Stimulated activated CD8-positive, alpha-beta memory T cell treated with anti-CD3 and anti-CD28 coated beads, Interleukin-2, amount 100 ng/mL, for 48 hours (primary cell): Measurements from ENCODE around the gene IGSF9B.

ENCODE experiments used
- DNase-seq, 2 donors: peaks; one replicate each; pipeline ENCODE4 v3.0.0-alpha.2; 2020; ENCODE audit warnings: low read depth in 2 of 2

IGSF9B gene

GRCh38 chr11:133901316-133901715, 55.5 kb downstream of the IGSF9B start:
- no peak for DNase-seq

DNA sequence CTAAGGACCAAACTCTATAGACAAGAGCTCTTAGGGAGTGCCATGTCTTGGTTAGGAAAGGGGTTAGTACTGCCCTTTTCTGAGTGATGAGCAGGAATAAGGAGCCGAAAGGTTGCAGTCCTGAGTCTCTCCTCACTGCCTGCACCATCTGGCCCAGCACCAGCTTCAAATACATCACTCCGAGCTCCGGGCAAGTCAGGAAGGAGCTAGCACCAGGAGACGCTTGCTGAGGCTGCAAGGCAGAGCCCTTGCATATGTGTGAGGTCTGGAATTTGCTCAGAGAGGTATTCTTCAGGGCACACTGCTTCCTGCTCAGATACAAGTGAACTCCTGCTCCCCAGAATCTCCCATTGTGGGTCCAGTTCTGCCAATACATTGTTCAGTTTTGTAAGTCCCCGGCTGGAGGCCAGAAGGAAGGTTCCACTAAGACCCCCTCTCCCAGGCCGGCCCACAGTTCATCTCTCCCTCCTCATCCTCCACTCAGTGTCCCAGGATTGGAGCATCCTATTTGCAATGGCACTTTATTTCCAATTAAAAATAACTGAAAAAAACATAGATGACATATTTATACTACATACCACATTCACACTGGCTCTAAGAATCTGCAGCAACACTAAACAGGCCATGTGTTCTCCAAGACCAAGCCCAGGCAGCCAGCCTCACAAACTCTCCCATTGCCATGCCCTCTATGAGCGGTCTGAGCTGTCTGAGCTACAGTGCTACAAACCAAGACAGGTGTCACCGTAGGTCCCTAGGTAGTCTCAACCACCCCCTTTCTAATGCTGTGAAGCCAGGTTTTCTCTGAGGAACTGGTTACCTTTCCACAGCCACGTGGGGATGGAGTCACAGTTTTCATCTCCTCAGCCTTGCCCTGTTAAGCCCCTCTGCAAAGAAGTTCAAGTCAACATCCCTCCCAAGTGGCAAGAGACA, 56.3 kb downstream of the IGSF9B start:
- no peak for DNase-seq

DNA sequence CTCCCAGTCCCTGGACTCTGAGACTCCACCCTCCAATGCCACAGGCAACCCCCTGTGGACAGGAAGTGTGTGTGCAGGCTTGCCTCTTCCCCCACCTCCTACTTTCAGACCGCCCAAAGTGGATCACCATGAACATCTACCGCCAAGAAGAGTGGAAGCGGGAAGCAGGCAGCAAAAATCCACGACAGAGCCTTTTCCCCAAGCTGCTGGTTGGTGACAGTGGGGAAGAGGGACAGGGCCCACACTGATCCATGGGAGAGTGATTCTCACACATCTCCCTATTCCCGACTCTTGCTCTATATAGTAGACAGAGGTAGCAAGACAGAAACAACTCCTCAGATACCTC, 58.0 kb downstream of the IGSF9B start:
- no peak for DNase-seq

DNA sequence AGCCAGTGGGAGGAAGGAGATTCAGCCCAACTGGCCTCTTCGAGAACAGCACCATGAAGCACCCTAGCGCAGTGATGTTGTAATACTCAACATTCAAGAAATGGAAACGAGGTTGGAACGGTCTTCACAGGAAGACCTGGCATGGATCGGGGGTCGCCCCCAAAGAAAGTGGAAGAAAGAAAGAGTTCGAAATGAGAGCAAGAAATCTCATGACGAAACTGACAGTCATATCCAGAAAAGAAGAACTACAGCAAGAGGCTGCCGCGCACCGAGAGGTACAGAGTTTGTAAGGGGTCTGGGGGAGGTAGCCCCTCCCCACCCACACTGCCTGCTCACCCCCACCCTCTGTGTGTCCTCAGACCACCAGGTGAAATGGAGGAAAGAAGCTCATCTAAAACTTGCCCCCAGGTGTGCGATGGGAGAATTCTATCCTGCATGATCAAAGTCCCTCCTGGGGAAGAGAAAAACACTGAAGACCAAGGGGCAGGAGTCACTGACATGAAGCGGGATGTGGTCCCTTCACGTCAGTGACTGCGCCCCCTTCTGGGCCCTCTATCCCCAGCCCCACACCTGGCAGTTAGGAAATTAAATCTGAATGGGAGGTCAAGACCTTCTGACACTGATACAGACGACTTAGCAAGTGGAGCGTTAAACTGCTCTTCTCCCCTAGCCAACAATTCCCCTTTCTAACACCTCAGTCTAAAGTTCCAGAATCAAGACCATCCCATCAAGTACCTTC, 58.6 kb downstream of the IGSF9B start:
- no peak for DNase-seq

GRCh38 chr11:133897331-133897650, 59.5 kb downstream of the IGSF9B start:
- no peak for DNase-seq

- no peak for DNase-seq
Observed at GRCh38 chr11:133896642-133897330, 60.0 kb downstream of the IGSF9B start.

DNA sequence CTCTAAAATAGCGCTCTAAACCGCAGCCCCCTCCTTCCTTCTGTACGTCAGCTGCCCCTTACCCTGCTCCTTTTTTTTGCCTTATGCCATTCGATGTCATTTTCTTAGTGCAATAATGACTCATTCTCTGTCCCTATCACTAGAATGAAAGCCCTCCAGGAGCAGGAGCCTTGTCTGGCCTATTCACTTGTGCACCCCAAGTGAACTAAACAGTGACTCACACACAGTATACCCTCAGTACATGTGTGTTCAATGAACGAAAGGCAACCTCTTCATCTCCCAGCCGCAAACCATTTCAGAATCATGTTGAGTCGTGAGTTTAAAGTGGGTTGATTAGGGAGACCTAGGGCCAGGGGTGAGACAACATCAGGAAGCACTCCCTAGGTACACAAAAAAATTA, 60.7 kb downstream of the IGSF9B start:
- DNase-seq, result no peak

- no peak for DNase-seq
Observed at GRCh38 chr11:133895551-133895950, 61.2 kb downstream of the IGSF9B start.

DNA sequence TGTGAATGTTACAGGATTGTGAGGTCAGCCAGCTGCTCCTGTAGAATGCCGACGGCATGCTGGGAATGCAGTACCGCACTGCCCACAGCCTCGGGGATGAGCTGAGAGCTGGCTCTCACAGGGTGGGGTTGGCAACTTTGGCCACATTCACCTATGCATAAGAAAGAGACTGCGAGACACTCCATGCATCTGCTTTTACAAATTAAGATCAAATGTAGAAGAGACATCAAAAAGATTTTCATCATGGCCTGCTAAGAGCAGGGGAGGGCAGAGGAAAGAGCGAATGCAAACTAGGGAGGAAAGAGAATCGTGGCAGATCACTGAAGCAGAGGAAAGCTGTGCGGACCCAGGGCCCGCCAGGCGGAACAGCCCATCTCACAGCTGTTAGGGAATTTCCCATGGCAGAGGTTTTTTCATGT, 61.7 kb downstream of the IGSF9B start:
- no peak for DNase-seq

DNA sequence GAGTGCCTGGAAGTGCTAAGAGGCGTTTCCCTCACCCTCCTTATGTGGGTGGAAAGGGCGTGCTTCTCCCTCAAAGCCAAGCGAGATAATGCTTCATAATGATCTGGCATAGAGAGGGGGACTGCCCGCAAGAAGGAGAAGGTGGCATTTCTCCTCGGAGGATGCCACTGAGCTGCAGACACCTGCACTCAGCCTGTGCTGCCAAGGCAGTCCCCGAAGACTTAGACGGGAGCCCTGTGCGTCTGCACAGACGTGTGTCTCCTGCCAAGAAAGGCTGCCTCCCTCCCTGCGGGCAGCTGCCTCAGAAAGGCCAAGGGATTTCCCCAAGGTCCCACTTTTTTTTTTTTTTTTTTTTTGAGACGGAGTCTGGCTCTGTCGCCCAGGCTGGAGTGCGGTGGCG, 63.4 kb downstream of the IGSF9B start:
- no peak for DNase-seq

DNA sequence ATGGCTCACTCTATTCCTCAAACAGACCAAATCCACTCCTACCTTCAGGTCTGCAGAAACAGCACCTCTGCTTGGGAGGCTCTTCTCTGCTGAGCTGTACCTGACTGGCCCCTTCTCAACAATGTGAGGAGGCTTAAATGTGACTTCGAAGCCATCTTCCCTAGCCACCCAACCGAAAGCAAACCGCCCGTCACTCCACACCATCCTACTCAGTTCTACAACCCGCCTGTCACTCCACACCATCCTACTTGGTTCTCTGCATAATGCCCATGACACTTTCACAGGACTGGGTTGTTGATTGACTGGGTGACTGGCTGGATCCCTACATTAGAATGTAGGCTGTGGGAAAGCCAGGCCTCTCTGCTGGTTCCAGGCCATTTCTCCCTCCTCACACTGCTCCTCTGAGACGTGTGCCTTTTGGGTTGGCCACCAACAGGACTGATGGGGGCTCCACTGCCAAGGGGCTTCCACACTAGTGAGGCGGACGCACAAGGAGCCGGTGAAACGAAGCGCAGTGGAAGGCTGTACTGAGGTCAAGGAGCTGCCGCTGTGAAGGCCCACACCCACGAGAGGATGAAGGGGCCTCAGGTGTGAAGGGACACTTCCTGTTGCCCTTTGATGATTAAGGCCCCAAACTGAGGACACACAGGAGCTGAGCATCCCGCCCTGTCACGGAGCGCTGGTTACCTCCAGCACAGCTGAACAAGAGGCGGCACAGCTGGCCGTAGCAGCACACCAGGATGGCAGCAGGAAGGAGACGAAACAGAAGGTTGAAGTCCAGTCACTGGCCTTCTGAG, 64.0 kb downstream of the IGSF9B start:
- no peak for DNase-seq

- no peak for DNase-seq
Observed at GRCh38 chr11:133892126-133892525, 64.6 kb downstream of the IGSF9B start.

GRCh38 chr11:133889893-133890292, 66.9 kb downstream of the IGSF9B start:
- DNase-seq, result no peak

DNA sequence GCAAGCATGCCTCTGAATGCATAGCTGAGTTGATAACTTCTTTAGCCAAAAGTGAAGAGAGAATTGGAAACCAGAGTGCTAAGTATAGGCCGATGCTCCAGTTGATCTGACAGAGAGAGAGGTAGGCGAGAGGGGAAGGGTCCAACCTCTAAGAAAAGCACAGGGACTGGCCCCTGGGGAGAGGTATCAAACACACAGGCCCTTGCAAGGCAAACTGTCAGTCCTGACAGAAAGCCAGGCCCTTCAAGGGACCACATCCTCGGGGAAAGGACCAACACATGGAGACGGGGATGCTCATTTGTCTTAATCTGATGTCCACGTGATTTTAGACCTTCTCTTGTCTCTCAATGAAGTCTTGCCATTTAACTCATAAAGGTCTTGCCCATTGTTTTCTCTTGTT, 67.6 kb downstream of the IGSF9B start:
- DNase-seq, result no peak

GRCh38 chr11:133887692-133888332, 69.0 kb downstream of the IGSF9B start:
- DNase-seq, result no peak

DNA sequence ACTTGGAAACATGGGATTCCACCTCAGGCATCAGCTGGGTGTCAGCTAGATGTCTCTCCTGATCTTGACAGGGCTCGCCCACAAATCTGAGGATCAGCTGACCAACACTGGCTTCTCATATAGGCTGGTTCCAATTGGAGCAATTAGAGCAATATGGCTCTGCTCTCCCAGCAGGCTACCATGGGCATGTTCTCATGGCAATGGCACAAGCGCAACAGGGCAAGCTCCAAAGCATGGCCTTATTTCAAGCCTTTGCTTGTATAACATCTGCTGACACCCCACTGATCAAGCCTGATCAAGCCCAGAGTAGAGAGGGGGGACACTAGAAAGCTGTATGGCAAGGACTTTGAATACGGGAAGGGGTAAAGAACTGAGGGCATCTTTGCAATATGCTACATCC, 70.7 kb downstream of the IGSF9B start:
- DNase-seq, result no peak

DNA sequence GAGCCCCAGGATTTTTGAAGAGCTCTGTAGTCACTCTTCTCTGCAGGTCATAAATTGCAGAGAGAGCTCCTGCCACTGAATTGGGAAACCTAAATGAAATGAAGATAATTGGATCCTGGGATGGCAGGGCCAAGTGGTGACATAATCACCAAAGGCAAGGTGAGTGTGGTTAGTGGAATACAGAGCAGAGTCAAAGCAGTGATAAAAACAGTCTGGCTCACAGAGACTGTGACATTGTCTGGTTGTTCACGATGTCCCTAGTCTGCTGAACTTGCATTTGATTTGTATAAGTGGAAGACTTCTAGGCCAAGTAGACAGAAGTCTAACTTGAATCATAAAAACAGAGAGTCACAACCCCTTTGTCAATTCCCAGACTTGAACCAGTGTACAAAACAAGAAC, 84.6 kb downstream of the IGSF9B start:
- DNase-seq, result no peak

- no peak for DNase-seq
Observed at GRCh38 chr11:133867456-133867855, 89.3 kb downstream of the IGSF9B start.

DNA sequence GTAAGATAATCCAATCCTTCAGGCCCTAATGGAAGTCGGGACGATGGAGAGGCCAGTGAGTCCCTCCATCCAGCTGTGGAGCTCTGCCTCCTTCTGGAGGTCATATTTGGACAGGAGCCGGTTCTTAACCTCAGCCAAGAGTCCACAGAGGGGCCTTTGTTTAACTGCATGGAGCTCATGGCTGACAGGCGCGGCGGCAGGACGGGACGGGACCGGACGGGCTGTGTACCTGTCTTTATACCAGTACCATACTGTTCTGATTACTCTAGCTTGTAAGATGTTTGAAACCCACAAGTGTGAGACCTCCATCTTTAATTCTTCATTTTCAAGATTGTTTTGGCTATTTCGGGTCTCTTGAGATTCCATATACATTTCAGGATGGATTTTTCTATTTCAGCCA, 91.3 kb downstream of the IGSF9B start:
- DNase-seq, result no peak

DNA sequence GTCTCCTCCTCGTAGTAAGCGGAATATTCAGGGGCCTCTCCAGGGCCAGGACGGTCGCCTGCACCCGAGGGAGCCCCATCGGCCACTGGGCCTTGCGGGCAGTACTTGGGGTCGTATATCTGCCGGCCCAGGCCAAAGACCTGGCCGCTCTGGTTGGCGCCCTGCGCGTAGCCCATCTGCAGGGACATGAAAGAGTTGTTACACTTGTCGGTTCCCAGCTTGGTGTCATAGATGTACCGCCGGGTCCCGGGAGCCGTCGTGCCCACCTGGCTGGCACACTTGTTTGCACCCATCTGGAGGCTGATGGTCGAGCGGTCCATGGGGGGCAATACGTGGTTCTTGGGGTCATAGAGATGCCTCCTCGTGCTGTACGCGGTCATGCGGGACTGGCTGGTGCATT, 92.0 kb downstream of the IGSF9B start:
- no peak for DNase-seq

- DNase-seq, result no peak
Observed at GRCh38 chr11:133860151-133860550, 96.6 kb downstream of the IGSF9B start.
